AG08396 (cell line): ENCODE results near the gene GRIK4.

Experiments used
- DNase-seq: peaks from one replicate; pipeline ENCODE4 v3.0.0; 2012; ENCODE audit warnings: low spot score, mixed read lengths

Gene GRIK4

DNA sequence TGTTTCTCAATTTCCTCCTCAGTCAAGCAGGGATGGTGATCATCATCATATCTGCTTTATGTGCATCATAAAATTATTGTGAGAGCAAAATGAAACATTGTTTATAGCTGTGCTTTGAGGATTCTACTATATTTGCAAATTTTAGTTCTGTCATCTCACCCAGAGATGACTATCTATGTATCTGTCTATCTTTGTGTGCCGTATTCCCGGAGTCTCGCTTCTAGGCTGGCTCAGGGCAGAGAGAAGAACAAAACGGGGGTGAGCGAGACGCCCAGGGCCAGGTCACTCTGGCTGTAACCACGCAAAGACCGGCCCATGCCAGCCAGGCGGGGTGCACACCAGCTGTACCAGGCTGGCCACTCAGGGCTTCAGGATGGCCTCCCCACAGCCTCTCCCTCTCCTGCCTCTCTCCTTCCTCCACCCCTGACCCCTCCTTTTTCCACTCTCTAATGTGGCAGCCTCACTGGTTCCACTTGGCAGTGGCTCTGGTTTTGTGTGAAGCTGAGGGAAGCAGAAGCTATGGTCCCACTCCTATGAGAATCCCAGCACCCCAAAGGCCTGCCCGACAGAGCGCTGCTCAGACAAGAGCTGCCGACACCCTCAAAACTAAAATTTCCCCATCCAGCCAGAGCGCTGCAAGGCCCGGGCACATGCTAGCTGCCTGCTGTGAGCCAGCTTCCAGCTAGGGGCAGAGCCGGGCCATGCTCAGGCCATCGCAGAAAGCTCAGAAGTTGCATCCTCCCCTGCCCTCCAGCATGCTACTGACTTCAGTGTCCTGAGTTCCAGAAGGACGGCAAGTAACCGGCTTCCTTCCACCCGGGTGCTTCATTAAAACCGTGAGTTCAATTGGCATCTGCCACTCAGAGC is 372.8 kb downstream of the GRIK4 start:
- no peak for DNase-seq

DNA sequence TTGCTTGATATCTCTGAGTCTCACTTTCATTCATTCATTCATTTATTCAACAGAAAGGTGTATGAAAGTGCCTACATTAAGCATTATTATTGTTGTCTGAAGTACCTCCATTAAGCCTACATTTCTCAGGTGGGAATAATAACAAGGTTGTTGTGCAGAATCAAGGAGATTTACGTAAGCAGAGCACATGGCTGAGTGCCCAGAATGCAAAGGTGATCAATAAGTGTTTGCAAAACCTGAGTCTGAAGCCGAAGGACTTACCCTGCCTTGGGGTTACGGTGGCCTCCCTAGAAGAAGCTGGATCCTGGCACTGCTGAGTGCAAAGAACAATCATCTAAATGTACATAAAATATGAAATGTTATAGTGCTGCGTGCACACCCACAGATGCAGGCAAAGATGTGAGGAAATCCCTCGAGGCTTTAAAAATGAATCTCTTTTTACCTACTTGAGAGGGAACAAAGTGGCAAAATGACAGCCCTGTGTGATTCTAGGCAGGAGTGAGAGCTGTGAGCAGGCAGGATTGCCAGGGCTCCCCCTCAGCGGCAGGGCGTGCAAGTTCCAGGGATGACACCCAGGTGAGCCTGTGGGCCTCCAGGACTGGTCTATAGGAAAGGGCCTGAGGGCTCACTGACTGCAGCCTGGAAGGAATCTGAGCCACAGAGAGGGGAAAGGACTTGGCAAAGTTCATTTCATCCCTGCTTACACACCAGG is 379.2 kb downstream of the GRIK4 start:
- DNase-seq, result no peak

DNA sequence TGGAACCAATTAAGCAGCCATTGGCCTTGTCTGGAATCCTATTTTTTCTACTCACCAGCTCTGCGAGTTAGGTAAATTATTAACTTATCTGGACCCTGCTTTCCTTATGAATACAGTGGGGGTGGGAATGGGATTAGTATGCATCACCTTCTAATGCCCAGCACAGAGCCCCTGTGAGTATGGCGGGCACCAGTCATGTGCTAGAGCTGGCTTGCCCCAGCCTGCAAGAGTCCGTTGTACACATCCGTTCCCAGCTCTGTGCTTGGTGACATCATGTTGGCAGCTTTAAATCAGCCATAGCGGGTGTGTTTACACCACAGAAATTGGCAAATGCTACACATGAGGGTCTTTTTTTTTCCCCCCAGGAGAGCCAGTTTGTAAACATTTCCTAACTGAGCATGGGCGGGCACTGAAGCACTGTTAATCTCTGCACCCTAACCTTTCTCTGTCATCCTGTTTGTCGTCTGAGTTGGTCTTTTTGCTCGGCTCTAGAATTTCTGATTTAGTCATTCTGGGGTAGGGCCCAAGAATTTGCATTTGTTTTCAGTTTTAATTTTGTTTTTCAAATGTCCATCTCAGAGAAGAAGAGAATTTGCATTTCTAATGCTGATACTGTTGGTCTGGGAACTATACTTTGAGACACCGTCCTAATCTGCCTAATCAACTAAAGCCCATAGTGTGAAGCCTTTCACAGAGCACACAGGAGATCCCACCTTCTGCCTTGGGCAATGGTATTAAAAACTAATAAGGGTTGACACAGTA is 382.1 kb downstream of the GRIK4 start:
- DNase-seq, result no peak

DNA sequence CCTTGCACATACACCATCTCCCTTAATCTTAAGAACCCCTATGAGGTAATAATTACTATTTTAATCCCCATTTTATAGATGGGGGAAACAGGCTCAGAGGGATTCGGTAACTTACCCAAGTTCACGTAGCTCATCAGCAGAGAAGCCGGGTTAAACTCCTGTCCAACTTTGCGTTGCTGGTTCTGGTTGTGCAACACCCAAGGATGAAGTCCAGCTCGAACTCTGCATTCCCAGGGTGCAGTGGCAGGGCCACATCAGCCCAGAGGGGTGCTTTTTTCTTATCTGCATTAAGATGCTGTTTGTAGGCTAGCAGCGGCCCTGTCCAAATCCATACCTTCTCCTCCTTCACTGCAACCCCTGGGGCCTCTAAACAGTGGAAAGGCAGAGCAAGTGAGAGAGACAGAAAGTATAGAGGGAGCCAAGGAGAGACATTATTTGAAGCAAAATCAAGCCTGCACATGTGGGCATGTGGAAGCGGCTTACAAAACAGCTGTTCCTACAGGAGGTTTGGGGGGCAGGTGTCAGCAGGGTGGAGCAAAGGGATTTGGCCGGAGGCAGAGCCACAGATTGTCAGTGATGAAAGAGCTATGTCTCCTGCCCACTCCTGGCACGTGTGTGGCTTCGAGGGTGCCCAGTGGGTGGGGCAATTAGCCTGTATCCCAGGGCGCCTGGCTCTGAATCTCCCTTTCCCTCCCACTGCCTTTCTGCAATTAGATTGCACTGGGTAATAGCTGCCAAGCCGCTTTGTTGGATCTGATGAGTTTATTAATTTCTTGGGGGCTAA is 382.8 kb downstream of the GRIK4 start:
- no peak for DNase-seq

DNA sequence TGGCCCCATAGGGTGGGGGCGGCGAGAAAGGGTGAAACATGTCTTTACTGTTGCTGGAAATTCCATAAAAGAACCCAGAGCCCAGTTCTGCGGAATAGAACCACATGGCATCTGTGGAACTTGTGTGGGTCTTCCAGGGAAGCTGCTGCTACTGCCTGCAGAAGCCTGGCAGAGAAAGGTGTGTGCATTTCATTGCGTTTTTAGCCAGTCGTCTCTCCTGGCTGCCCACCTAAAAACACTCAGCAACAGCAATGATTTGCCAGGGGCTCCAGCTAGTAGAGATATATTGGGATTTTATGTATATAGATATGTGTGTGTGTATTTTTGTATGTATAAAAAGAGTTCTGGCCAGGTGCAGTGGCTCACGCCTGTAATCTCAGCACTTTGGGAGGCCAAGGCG is 385.1 kb downstream of the GRIK4 start:
- no peak for DNase-seq

DNA sequence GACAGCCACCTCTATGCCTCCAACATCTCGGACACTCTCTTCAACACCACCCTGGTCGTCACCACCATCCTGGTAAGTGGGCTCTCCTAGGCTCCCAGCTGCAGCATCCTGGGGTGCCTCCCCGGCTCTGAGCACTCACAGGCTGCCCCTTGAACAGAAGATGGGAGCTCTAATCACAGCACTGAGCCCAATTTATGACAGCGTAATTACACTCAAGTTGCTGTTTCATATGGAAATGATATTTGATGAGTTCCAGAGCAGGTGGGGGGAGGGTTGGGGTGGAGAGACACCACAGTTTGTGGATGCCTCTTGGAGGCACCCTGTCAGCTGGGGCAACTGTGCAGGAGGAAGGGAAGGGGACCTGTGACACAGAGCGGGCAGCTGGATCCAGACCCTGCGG is 387.0 kb downstream of the GRIK4 start:
- no peak for DNase-seq

DNA sequence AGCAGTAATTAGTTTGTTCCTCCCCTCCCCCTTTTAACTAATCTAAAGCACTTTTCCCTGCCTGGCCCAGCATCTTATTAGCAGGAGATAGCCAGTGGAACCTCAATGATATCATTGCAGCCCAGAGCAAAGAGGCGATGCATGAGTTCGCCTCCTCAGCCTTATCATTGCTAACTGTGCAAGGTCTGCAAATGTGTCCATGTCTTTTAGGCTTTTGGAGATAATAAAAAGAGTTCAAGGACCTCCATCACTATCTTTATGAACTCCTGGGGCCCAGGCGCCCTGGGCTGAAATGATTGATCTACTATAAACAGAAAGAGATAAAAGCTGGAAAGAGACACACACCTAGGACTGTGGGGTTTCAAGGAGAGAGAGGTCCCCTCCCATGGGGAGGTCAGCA is 388.2 kb downstream of the GRIK4 start:
- no peak for DNase-seq

DNA sequence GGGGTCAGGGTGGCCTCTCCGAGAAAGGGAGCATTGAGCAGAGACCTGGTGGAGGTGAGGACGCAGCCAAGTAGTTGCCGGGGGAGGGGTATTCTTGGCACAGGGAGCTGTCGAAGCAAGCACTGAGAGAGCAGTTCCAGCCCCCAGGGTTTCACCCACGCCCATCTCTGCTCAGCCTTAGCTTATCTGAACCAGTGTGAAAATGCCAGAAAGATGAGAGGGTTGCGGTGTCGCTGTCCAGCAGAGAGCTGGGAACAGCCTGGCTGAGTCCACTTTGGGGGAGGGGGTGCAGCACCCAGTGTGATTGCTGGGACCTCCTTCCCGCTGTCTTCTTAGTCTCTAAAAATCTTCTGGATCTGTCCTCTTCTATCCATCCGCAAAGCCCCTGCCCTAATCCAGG is 389.1 kb downstream of the GRIK4 start:
- DNase-seq, result no peak

DNA sequence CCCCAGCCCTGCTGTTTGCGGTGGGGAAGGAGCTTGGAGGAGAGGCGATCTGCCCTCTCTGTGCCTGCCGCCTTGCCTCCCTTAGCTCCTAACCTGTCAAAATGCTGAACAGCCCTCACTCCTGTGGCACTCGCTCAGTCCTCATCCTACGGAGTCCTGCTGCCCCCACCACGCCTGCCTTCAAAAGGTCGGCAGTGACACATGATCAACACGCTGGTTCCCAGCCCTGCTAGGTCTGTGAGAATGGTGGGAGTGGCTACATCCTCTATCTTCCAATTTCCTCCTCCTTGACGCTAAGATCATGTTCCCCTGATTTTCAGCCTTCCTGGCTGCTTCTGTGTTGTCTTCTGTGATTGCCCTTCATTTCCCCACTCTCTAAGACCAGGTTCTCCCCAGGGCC is 392.1 kb downstream of the GRIK4 start:
- no peak for DNase-seq

DNA sequence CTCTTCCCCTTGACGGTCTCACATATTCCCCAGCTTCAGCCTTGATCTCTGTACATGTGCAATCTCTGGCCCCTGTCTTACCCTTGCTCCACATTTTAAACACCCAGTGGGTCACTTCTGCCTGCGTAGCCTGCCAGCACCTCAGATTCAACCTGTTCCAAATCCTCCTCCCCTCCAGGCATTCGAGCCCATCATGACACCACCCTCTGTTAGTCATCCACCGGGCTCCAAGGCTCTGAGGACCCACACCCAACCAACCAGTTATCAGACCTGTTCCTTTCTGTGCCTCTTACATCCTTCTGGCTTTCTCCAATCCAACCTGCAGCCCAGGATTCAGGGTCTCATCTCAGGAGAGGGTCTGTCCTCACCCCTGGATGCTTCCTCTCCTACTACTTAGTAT is 392.6 kb downstream of the GRIK4 start:
- DNase-seq, result no peak

DNA sequence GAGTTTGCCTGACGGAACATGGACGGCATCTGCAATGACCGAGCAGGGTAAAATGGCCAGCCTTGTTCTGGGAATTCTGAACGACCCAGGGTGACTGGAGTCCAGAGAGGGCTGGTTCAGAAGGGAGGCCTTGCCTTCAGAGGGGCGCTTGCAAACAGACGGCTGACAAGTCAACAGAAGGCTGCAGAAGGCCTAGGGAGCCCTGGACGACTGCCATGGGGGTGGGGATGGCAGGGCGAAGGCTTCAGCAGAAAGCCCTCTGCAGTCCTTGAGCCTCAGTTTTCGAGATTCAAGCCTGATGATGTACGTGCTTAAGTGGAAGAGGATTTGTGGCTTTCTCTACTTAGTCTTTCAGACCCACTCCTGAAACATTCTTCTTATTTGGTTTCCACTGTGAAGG is 395.2 kb downstream of the GRIK4 start:
- DNase-seq, result no peak

DNA sequence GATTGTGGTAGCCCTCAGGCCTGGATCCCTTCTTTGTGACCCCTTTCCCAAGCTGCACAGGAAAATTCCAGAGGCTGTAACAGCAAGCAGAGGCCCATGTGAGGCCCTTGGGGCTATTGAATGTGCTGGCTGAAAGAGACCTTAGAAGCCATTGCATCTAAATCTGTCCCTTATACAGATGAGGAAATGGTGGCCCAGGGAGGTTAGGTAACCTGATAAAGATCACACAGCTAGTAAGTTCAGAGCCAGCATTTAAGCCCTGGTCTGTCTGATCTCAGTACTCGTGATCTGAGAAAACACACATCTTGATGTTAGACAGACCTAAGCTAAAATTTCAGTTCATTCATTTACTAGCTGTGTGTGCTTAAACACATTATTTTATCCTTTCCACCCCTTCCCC is 396.4 kb downstream of the GRIK4 start:
- DNase-seq, result no peak

DNA sequence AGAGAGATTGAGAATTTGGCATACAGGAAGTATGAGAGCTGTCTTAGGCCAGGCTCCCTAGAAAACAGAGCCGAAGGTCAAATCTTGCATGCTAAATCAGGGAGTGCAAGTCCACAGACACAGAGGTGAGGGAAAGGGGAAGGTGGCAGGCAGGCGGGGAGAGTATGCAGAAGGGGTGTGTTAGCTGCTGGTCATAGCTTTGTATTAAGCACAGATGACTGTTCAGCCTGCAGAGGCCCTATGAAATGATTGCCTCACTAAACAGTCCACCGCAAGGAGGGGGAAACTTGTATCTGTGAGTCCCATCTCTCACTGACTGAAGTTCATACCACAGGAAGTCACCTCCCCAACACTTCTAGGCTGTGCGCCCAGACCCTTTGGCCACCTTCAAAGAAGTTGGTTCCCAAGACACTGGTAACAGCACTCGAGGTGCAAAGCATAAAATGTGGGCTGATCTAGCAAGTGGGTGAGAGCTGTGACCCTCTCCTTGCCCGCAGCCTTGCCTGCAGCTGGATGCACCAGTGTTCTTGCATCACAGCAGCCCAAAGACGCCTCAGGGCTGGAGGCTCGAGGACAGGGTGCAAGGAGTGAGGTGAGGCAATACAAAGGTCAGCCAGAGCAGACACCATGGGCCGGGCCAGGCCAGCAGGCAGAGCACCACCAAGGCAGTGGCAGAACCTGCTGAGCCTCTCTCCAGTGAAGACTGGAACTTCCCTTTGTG is 397.1 kb downstream of the GRIK4 start:
- no peak for DNase-seq

DNA sequence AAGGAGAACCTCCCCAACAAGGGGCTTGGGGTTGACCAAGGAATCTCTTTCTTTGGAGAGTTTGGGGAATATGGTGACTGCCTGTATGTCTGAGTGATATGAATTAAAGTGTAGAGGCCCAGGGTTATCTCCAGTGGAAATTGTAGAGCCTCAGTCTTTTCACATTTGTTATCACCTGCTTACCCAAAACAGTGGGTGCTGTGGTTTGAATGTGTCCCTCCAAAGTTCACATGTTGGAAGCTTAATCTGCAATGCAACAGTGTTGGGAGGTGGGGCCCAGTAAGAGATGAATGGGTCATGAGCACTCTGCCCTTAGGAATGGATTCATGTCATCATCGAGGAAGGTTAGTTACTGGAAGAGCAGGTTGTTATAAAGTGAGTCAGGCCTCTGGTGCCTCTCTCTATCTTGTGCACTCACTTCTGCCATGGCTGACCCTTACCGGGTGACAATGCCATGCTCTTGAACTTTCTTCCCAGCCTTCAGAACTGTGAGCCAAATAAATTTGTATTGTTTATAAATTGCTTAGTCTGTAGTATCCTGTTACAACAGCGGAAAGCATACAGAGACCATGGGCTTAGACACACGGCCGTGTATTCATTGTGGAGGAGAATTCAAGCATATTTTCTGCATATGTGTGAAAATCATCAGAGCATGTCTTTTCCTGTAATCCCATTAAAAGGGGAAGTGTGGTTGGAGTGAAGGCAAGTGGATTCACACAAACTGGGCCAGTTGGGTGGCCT is 398.3 kb downstream of the GRIK4 start:
- no peak for DNase-seq

DNA sequence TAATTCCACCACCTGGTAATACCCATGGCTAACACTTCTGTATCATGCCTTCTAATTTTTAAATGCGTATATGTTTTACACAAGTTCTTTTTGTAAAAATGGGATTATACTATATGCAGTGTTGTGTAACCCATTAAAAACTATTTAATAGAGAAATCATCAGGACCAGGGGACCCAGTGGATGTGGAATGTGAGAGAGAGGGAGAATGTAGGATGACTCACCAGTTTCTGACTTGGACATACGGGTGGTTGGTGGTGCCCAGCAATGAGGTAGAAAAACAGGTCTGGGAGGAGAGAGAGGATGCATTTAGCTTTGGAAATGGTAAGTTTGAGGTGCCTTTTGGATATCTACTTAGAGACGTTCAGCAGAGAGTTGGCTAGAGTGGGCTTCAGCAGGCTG is 400.4 kb downstream of the GRIK4 start:
- DNase-seq, result no peak

DNA sequence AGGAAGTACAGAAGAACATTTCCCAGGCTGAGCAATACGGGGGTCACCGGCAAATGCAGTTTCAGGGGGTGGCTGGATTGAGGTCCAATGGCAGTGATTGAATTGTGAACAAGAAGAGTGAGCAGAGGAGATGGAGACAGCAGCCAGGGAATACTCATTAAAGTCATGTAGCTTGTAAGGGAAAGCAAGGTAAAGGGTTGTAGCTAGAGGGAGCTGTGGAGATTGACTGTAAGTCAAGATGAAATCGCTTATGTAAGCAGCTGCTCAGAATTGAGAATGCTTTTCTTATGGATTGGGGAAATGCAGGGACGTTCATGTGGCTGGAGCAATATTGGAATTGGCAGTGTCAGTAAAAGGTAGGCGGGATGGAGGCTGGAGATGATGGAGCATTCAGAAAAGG is 401.0 kb downstream of the GRIK4 start:
- DNase-seq, result peak; percentile 38

DNA sequence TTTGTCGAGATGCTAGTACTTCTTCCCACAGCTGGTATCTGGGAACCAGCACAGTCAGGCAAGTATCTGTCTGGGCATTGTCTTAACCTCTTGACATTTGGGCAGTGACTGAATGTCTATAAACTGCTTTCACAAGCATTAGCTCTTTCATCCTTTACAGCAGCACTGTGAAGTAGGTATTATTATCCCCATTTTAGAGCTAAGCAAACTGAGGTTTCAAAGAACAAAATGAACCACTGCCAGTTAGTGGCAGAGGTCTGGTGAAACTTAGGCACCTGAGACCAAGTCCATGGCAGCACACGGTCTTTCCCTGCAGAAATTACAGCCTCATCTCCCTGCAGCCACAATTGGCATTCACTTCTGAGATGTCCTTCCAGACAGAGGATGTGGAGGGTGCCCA is 401.4 kb downstream of the GRIK4 start:
- no peak for DNase-seq

DNA sequence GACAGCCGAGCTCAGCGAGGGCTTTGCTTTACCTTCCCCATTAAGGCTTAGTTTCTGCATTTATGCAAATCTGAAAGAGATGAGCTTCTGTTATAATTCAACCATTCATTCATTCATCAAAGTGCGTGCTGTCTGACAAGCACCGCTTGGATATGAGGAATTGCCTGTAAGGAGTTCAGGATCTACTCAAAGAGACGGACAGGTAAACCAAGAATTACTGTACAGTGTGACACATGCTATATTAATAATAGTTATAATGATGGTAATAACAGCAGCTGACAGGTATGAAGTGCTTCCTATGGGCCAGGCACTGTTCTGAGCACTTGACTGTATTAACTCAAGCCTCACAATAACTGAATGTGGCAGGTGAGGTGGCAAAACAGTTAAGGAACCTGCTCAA is 402.5 kb downstream of the GRIK4 start:
- no peak for DNase-seq

DNA sequence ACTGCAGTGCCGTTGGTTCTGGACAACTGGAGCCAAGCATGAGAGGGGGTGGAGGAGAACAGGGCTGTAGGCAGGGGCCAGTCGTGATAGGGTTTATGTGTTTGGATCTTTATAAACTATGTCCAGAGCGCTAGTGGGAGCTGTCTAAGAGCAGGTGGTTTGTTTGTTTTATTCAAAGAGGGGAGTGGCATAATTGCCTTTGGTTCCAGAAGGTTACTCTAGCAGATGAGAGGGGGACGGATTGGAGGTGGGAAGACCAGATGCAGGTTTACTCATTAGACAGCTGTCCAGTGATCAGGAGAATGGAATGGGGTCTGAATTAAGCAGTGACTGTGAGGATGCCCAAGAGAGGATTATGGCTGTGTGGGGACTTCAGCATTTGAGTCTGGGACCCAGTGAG is 403.1 kb downstream of the GRIK4 start:
- no peak for DNase-seq

DNA sequence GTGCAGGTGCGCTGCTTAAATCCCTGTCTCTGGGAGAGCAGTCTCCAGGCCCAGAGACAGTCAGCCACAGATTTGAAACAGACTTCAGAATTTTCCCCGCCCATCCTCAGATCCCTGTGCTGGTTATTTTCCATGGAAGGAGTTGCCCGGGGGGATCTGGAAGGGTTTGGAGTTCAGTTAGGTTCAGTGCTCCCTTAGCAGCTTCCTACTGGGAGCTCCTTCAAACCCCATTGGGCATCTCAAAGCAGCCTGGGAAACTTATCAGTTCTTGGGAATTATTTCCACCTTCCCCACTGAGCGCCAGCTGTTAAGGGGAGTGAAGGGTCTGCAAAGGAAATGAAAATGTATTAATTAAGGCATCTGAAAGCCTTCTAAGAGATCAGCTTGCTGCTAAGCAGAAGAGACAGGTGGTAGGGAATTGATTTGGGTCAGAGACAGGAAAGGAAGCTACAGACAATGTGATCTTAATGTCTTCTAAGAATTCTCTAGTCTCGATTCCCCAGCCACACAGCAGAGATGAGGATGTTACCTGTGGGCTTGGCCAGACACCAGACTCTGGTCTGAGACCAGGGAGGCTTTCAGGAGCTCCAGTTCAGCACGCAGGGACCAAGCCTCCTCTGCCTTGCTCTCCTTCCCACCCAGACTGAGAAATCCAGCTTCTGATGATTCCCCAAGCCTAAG is 406.2 kb downstream of the GRIK4 start:
- no peak for DNase-seq
